GM12872 (cell line): ENCODE results near the gene VENTX.

ENCODE experiments used
- TF ChIP-seq, protein P1 (sequence below): IDR thresholded peaks from 3 replicates; pipeline ENCODE4 v1.5.1; 2011; ENCODE audit warnings: low read depth, mild to moderate bottlenecking, low read length, moderate library complexity; ENCODE audit not compliant: insufficient read depth

Gene VENTX

GRCh38 chr10:133257489-133258065 is 19.9 kb downstream of the VENTX start:
- TF ChIP-seq, protein P1, sequence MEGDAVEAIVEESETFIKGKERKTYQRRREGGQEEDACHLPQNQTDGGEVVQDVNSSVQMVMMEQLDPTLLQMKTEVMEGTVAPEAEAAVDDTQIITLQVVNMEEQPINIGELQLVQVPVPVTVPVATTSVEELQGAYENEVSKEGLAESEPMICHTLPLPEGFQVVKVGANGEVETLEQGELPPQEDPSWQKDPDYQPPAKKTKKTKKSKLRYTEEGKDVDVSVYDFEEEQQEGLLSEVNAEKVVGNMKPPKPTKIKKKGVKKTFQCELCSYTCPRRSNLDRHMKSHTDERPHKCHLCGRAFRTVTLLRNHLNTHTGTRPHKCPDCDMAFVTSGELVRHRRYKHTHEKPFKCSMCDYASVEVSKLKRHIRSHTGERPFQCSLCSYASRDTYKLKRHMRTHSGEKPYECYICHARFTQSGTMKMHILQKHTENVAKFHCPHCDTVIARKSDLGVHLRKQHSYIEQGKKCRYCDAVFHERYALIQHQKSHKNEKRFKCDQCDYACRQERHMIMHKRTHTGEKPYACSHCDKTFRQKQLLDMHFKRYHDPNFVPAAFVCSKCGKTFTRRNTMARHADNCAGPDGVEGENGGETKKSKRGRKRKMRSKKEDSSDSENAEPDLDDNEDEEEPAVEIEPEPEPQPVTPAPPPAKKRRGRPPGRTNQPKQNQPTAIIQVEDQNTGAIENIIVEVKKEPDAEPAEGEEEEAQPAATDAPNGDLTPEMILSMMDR, result no peak

DNA sequence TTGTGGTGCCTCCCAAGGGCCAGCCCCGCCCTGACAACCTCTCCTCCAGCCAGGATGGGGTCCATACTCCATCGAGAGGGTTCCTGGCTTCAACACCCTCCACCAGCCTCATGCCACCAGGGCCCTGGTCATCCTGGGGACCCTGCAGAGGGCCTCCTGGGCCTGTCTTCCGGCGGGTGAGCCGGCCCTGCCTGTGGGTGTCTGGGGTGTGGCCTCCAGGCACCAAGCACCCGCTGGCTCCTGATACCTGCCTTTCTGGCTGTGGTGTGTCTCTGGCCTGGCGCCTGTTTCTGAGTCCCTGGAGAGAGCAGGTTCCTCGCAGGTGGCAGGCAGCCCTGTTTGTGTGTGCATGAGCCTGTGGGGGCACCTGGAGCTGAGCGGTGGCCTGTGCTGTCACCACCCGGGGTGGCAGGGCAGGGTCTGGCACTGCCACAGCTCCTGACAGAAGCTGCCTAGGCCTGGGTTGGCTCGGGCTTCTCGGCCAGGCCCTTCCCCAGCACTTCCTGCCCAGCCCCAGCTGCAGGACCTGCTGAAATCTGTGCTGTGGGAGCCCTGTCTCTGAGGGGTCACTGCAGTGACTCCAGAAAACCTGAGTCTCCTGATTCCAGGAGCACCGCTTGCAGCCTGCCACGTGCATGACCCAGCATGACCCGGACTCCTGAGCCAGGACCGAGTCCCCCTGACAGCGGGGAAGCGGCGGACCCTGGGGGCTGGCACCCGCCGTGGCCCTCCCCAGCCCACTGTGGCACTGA is 20.6 kb downstream of the VENTX start:
- TF ChIP-seq, protein P1, result no peak

GRCh38 chr10:133258818-133259601 is 21.4 kb downstream of the VENTX start:
- TF ChIP-seq, protein P1, result no peak

- TF ChIP-seq, protein P1, result no peak
Measured at GRCh38 chr10:133259602-133259989, 21.9 kb downstream of the VENTX start.

GRCh38 chr10:133260895-133261725 is 23.5 kb downstream of the VENTX start:
- TF ChIP-seq, protein P1, result 0 out of 3 replicates have a peak, but pooled peaks have one; percentile 1

- TF ChIP-seq, protein P1, result no peak
Measured at GRCh38 chr10:133261726-133262325, 24.2 kb downstream of the VENTX start.
